Brain microvascular endothelial cell (primary cell): Measurements from ENCODE around the gene IGDCC3.

Experiments
- DNase-seq: peaks from one replicate; pipeline ENCODE4 v3.0.0-alpha.2; 2020
- H3K27ac ChIP-seq: fragments of 250-450 bp; sonication (Bioruptor Pico); 2 replicates; pipeline ENCODE4 v1.5.1; 2020; ENCODE audit warnings: mild to moderate bottlenecking, moderate library complexity
- H3K27me3 ChIP-seq: fragments of 250-450 bp; sonication (Bioruptor Pico); replicated peaks from 2 replicates; pipeline ENCODE4 v1.5.1; 2020; ENCODE audit warnings: mild to moderate bottlenecking
- H3K36me3 ChIP-seq: fragments of 250-450 bp; sonication (Bioruptor Pico); replicated peaks from 2 replicates; pipeline ENCODE4 v1.5.1; 2020; ENCODE audit warnings: mild to moderate bottlenecking
- H3K4me3 ChIP-seq: 2 replicates; pipeline ENCODE4 v1.5.1; 2011; ENCODE audit warnings: low read depth, mild to moderate bottlenecking, control low read depth, low read length, moderate library complexity
- CTCF ChIP-seq: IDR thresholded peaks from 2 replicates; pipeline ENCODE4 v1.5.1; 2011; ENCODE audit warnings: low read depth, mild to moderate bottlenecking, moderate library complexity, low read length, control low read depth, inconsistent platforms; ENCODE audit errors: missing control alignments
- in situ Hi-C: cut with HindIII; loops from 2 replicates; pipeline ENCODE4 v1.10.0; 2017; ENCODE audit warnings: low sequenced_read_pairs, low pct_ligation_motif_present

The IGDCC3 gene

GRCh38 chr15:65368302-65369211 lies 9.2 kb downstream of the IGDCC3 start:
- no peak for DNase-seq
- in situ Hi-C loops = no loop called here
- Histone ChIP-seq H3K36me3 (no peaks in the 10 kb centered on the region), H3K4me3 (no peak overlapping the region), H3K27ac (no peak overlapping the region), H3K27me3 (peaks cover 4% of the 10 kb centered on the region)
- no peak for TF ChIP-seq CTCF

DNA sequence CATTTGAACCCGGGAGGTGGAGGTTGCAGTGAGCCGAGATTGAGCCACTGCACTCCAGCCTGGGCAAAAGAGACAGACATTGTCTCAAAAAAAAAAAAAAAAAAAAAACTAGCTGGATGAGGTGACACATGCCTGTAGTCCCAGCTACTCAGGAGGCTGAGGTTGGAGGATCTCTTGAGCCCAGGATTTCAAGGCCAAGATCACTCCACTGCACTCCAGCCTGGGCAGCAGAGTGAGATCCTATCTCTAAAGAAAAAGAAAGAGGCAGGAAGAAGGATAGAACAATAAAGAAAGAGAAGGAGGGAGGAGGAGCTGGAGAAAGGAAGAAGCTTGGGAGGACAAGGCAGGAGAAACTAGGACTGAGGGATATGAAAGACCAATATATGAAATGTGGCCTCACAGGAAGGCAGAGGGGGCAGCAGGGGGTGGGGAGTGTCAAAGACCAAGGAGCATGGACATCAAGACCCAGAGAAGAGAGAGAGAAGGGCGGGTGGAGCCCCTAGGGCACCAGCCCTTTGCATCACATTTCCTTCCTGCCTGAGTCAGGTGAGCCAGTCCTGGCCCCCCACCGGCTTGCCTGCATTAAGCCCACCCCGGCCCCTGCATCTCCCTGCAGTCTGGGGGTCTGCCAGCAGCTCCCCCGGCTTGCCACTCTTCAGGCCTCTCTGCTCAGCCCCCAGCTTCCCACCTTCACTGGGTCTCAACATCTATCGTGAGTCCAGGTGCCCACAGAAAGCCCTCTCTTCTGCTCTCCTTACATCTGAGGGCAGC lies 11.5 kb downstream of the IGDCC3 start:
- in situ Hi-C loops = no loop called here
- H3K4me3 ChIP-seq = no peak overlapping the region
- no peak overlapping the region for H3K27ac ChIP-seq
- no peak for TF ChIP-seq CTCF
- DNase-seq = no peak
- H3K36me3 ChIP-seq = no peaks in the 10 kb centered on the region
- no peaks in the 10 kb centered on the region for H3K27me3 ChIP-seq

GRCh38 chr15:65365229-65365628 lies 12.6 kb downstream of the IGDCC3 start:
- no peak for TF ChIP-seq CTCF
- in situ Hi-C loops = no loop called here
- Histone ChIP-seq H3K27ac (no peak overlapping the region), H3K27me3 (no peaks in the 10 kb centered on the region), H3K4me3 (no peak overlapping the region), H3K36me3 (no peaks in the 10 kb centered on the region)
- DNase-seq = no peak

- Histone ChIP-seq H3K27me3 (no peaks in the 10 kb centered on the region), H3K27ac (no peak overlapping the region), H3K4me3 (no peak overlapping the region), H3K36me3 (no peaks in the 10 kb centered on the region)
- DNase-seq = no peak
- TF ChIP-seq CTCF = no peak
- in situ Hi-C loops = no loop called here
Measured at GRCh38 chr15:65363766-65364165, 14.0 kb downstream of the IGDCC3 start.

- DNase-seq = no peak
- no peak for TF ChIP-seq CTCF
- in situ Hi-C loops = no loop called here
Measured at GRCh38 chr15:65363306-65363705, 14.5 kb downstream of the IGDCC3 start.

More at GRCh38 chr15:65363306-65363705, 14.5 kb downstream of the IGDCC3 start:
- Histone ChIP-seq H3K27me3 (no peaks in the 10 kb centered on the region), H3K36me3 (no peaks in the 10 kb centered on the region), H3K4me3 (no peak overlapping the region), H3K27ac (no peak overlapping the region)
